Measurements from ENCODE around the gene NFKB2. TPM values are rescaled to one million over a fixed set of nuclear protein-coding genes. Genes with fewer than 3 reads are reported as not detected.

Gene NFKB2
- total RNA-seq, 4 donors from 2014 or later: 6.5 to 22.9 (median 19.2) TPM

DNA sequence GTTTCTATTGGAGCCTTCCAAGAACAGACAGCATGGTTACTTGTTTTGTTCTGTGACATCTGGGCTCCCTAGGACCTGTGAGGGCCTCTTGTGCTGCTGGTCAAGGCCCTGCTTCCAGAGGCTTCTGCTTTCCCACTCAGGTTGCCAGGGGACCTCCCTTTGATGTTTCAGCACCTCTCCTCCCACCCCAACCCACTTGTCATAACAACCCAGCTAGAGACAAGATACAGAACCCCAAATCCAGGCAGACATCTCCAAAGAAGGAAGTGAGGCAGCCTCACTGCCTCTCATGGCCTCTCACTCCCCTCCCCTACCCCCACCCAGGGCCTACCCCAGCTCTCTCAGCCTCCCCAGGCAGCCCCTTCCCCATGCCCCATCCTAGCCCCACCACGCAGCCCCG, 11.3 kb downstream of the NFKB2 start:
- H3K4me3 ChIP-seq: no peak overlapping the region
- no peak for DNase-seq
- H3K27me3 ChIP-seq: peaks cover 0 to 9% of the 10 kb centered on the region in 2 donors
- peaks cover 0 to 28% (median 11%) of the 10 kb centered on the region in 4 donors for H3K4me1 ChIP-seq
- H3K9me3 ChIP-seq: no peaks in the 10 kb centered on the region
- H3K27ac ChIP-seq: peak overlapping the region in 1 of 4 donors; percentile 86
- peaks cover 0 to 8% (median 0%) of the 10 kb centered on the region in 3 donors for H3K36me3 ChIP-seq
- no peak for TF ChIP-seq POLR2A (IDR thresholded peaks at IDR 0.05)
- TF ChIP-seq, protein P1, sequence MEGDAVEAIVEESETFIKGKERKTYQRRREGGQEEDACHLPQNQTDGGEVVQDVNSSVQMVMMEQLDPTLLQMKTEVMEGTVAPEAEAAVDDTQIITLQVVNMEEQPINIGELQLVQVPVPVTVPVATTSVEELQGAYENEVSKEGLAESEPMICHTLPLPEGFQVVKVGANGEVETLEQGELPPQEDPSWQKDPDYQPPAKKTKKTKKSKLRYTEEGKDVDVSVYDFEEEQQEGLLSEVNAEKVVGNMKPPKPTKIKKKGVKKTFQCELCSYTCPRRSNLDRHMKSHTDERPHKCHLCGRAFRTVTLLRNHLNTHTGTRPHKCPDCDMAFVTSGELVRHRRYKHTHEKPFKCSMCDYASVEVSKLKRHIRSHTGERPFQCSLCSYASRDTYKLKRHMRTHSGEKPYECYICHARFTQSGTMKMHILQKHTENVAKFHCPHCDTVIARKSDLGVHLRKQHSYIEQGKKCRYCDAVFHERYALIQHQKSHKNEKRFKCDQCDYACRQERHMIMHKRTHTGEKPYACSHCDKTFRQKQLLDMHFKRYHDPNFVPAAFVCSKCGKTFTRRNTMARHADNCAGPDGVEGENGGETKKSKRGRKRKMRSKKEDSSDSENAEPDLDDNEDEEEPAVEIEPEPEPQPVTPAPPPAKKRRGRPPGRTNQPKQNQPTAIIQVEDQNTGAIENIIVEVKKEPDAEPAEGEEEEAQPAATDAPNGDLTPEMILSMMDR (IDR thresholded peaks at IDR 0.05): no peak

DNA sequence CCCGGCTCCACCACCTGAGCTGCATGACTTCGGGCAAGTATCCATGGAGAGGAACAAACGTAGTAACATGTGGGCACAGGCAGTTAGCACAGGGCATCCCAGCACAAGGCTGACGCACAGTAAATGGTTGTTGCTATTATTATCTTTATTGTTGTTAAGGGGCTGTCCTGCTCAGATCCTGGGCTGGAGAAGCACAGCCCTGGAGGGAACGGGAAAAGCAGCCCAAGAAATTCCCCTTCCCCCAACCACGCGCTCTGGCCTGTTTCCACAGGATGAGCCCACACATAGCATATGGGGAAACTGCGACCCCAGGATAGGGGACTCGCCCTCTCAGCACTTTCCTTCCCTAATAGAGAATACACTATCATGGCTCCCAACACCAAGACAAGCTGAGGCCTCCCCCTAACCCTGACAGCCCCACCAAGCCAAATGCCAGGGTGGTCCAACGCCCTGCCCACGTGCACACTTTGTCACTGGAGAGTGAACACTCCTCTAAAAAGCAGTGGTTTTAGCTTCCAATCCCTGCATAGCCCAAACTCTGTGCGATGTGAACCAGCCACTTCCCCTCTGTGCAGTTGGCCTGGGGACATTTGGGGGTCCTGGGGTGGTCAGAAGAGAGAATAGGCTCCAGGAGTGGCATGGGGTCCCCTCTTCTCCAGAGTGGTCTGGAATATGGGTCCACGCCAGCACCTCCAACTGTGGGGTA, 12.1 kb downstream of the NFKB2 start:
- Histone ChIP-seq H3K27me3 (peaks cover 0 to 9% of the 10 kb centered on the region in 2 donors), H3K4me3 (no peak overlapping the region), H3K36me3 (no peaks in the 10 kb centered on the region), H3K9me3 (no peaks in the 10 kb centered on the region), H3K27ac (peak overlapping the region in 1 of 4 donors; percentile 86), H3K4me1 (peaks cover 0 to 28% (median 11%) of the 10 kb centered on the region in 4 donors)
- DNase-seq: no peak
- TF ChIP-seq, protein P1 (IDR thresholded peaks at IDR 0.05): no peak
- no peak for TF ChIP-seq POLR2A (IDR thresholded peaks at IDR 0.05)

DNA sequence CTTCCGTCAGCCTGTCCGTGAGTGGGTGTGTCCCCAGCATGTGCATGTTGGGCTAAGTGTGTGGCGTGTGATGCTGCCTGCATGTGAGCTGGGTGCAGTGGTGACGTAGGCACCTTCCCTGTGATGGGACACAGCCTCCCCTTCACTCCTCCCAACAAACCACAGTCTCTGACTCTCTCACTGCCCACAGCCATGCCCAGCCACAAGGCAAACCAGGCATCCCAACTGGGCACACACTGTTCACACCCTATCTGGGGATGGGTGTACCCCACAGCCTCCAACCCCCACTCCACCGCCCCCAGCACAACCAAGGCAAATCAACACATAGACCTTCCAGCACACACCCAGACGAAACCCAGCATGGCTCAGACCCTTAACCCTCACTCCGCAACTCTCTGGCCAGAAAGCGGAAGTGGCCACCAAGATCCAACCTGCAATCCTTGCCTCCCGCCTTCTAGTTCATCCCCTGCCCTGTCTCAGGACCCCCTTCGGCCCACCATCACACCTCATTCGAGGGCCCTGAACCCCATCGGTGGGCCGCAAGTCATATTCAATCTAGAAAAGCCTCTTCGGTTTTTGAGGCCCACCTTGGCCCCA, 12.7 kb downstream of the NFKB2 start:
- H3K4me1 ChIP-seq: peaks cover 0 to 28% (median 11%) of the 10 kb centered on the region in 4 donors
- peak overlapping the region in 3 of 4 donors; percentile 31 to 86 (median 35) for H3K27ac ChIP-seq
- peaks cover 0 to 9% of the 10 kb centered on the region in 2 donors for H3K27me3 ChIP-seq
- H3K9me3 ChIP-seq: no peaks in the 10 kb centered on the region
- H3K36me3 ChIP-seq: no peaks in the 10 kb centered on the region
- H3K4me3 ChIP-seq: peak overlapping the region; percentile 28 to 56 (median 50)
- no peak for TF ChIP-seq POLR2A (IDR thresholded peaks at IDR 0.05)
- TF ChIP-seq, protein P1 (IDR thresholded peaks at IDR 0.05): no peak
- peak in 1 of 3 donors; percentile 41 for DNase-seq

DNA sequence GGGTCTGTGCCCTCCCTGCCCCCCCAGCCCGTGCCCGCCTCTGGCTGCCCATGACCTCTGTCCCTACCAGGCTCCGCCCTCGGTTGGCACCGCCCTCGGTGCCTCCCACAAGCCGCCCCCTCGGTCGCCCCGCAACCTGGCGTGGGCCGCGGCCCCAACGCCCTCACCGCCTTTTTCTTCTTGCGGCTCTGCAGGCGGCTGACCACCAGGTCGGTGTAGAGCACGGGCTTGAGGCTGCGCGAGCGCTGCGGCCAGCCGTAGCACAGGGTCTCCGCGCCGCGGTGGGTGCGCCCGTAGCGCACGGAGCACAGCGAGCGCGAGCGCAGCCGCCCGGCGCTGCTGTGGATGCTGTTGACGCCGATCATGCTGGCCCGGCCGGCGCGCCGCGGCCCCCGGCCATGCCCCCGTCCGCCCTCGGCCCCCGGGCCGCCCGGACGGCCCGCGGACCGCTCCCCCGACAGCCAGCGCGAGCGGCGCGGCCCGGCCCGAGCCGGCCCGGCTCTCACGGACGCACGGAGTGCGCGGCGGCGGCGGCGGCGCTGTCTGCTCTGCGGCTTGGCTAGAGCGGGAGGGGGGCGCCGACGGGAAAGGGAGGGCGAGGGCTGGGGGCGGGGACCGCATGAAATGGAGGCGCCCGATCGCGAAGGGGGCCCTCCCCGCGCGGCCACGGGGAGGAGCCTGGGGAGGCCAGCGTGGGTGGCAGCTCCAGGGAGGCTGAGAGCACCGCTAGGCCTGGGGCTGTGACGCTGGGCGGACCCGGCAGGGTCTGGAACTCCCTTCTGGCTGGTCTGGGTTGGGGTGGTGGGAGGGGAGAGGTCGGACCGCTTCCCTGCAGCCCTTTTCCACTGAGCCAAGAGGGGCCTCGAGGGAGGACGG, 13.5 kb downstream of the NFKB2 start:
- Histone ChIP-seq H3K9me3 (no peaks in the 10 kb centered on the region), H3K36me3 (no peaks in the 10 kb centered on the region), H3K27me3 (peaks cover 0 to 9% of the 10 kb centered on the region in 2 donors), H3K27ac (peak overlapping the region in 3 of 4 donors; percentile 31 to 86 (median 35)), H3K4me3 (peak overlapping the region; percentile 28 to 56 (median 50)), H3K4me1 (peaks cover 0 to 28% (median 11%) of the 10 kb centered on the region in 4 donors)
- TF ChIP-seq POLR2A (IDR thresholded peaks at IDR 0.05): no peak
- TF ChIP-seq, protein P1 (IDR thresholded peaks at IDR 0.05): no peak
- DNase-seq: peak; percentile 35 to 70 (median 50)

Measured in Peyer's patch (tissue), 4 donors.